ENCODE results near the gene FAM193B. TPM values are rescaled to one million over a fixed set of nuclear protein-coding genes. Genes with fewer than 3 reads are reported as not detected.

FAM193B gene
- total and polyA plus RNA-seq, 4 donors = 14.3 to 31.8 (median 15.8) TPM

GRCh38 chr5:177529247-177530203 is 24.8 kb downstream of the FAM193B start:
- Histone ChIP-seq H3K4me1 (ENCODE audit: control insufficient read depth in 4 of 4, insufficient read depth in 4 of 4, low read length in 3 of 4) (peaks cover 0 to 6% (median 4%) of the 10 kb centered on the region in 4 donors), H3K27ac (ENCODE audit: low read depth in 1 of 2, low read length in 2 of 2) (no peak overlapping the region), H3K36me3 (ENCODE audit: control insufficient read depth in 4 of 4, insufficient read depth in 3 of 4, low read depth in 1 of 4, low read length in 3 of 4) (peaks cover 13 to 81% (median 36%) of the 10 kb centered on the region in 4 donors), H3K9ac (ENCODE audit: low read depth in 1 of 2, low read length in 2 of 2) (no peak overlapping the region), H3K9me3 (ENCODE audit: control insufficient read depth in 4 of 4, low read length in 3 of 4) (no peaks in the 10 kb centered on the region), H3K4me3 (ENCODE audit: low read depth in 1 of 3, low read length in 3 of 3) (no peak overlapping the region), H3K27me3 (ENCODE audit: control insufficient read depth in 4 of 4, insufficient read depth in 4 of 4, low read length in 3 of 4) (no peaks in the 10 kb centered on the region)
- WGBS = 91% methylated on average over 12 of the region's 12 CpGs
- no peak for DNase-seq (ENCODE audit: low spot score)
- no peak for TF ChIP-seq RAD21 (IDR thresholded peaks at IDR 0.05)
- no peak for TF ChIP-seq TAF1 (conservative IDR thresholded peaks at IDR 0.05)
- no peak for TF ChIP-seq ZBTB33 (IDR thresholded peaks at IDR 0.05)

DNA sequence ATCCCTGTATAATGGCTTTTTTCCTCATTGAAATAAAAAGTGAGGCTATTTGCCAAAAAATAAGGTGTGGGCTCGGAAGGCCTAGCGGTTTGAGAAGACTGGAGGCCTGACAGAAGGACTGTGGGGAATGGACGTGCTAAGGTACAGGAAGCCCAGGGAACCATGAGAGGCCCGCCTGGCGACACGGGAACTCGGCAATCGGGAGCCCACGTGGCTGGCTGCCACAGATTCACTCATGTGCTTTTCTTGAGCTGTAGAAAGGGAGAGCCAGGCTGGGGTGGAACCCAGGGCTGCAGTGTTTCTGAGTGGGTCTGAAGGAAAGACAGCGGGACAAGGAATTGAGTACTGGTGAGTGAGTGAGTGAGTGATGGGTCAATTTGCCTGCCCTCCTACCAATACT is 25.7 kb downstream of the FAM193B start:
- Histone ChIP-seq H3K27me3 (ENCODE audit: control insufficient read depth in 4 of 4, insufficient read depth in 4 of 4, low read length in 3 of 4) (no peaks in the 10 kb centered on the region), H3K27ac (ENCODE audit: low read depth in 1 of 2, low read length in 2 of 2) (no peak overlapping the region), H3K9me3 (ENCODE audit: control insufficient read depth in 4 of 4, low read length in 3 of 4) (no peaks in the 10 kb centered on the region), H3K4me1 (ENCODE audit: control insufficient read depth in 4 of 4, insufficient read depth in 4 of 4, low read length in 3 of 4) (peaks cover 0 to under 1% (median 0%) of the 10 kb centered on the region in 4 donors), H3K36me3 (ENCODE audit: control insufficient read depth in 4 of 4, insufficient read depth in 3 of 4, low read depth in 1 of 4, low read length in 3 of 4) (peaks cover 16 to 85% (median 39%) of the 10 kb centered on the region in 4 donors), H3K9ac (ENCODE audit: low read depth in 1 of 2, low read length in 2 of 2) (no peak overlapping the region), H3K4me3 (ENCODE audit: low read depth in 1 of 3, low read length in 3 of 3) (no peak overlapping the region)
- 98% methylated on average over 10 of the region's 10 CpGs for WGBS
- no peak for TF ChIP-seq SP1 (IDR thresholded peaks at IDR 0.05)
- TF ChIP-seq JUND (IDR thresholded peaks at IDR 0.05) = no peak
- TF ChIP-seq TAF1 (conservative IDR thresholded peaks at IDR 0.05) = no peak
- TF ChIP-seq NR2F2 (IDR thresholded peaks at IDR 0.05) = no peak
- no peak for TF ChIP-seq FOXA1 (IDR thresholded peaks at IDR 0.05)
- no peak for TF ChIP-seq EGR1 (IDR thresholded peaks at IDR 0.05; ENCODE audit: low read depth in 2 of 2)
- no peak for TF ChIP-seq FOXA2 (IDR thresholded peaks at IDR 0.05)
- TF ChIP-seq MAX (IDR thresholded peaks at IDR 0.05) = no peak
- TF ChIP-seq, protein P1, sequence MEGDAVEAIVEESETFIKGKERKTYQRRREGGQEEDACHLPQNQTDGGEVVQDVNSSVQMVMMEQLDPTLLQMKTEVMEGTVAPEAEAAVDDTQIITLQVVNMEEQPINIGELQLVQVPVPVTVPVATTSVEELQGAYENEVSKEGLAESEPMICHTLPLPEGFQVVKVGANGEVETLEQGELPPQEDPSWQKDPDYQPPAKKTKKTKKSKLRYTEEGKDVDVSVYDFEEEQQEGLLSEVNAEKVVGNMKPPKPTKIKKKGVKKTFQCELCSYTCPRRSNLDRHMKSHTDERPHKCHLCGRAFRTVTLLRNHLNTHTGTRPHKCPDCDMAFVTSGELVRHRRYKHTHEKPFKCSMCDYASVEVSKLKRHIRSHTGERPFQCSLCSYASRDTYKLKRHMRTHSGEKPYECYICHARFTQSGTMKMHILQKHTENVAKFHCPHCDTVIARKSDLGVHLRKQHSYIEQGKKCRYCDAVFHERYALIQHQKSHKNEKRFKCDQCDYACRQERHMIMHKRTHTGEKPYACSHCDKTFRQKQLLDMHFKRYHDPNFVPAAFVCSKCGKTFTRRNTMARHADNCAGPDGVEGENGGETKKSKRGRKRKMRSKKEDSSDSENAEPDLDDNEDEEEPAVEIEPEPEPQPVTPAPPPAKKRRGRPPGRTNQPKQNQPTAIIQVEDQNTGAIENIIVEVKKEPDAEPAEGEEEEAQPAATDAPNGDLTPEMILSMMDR (IDR thresholded peaks at IDR 0.05; ENCODE audit: low read depth, low read length, missing input control) = no peak
- no peak for TF ChIP-seq YY1 (IDR thresholded peaks at IDR 0.05)
- TF ChIP-seq REST (IDR thresholded peaks at IDR 0.05) = no peak
- TF ChIP-seq HNF4A (conservative IDR thresholded peaks at IDR 0.05) = no peak
- TF ChIP-seq RAD21 (IDR thresholded peaks at IDR 0.05) = no peak
- TF ChIP-seq HNF4G (IDR thresholded peaks at IDR 0.05) = no peak
- TF ChIP-seq GABPA (IDR thresholded peaks at IDR 0.05 in 1 of 2, conservative IDR thresholded peaks at IDR 0.05 in 1 of 2) = no peak
- no peak for TF ChIP-seq ZBTB33 (IDR thresholded peaks at IDR 0.05)
- TF ChIP-seq RXRA (IDR thresholded peaks at IDR 0.05) = no peak
- no peak for DNase-seq (ENCODE audit: low spot score)
